ENCODE data around the gene SLC12A2.

Gene SLC12A2

DNA sequence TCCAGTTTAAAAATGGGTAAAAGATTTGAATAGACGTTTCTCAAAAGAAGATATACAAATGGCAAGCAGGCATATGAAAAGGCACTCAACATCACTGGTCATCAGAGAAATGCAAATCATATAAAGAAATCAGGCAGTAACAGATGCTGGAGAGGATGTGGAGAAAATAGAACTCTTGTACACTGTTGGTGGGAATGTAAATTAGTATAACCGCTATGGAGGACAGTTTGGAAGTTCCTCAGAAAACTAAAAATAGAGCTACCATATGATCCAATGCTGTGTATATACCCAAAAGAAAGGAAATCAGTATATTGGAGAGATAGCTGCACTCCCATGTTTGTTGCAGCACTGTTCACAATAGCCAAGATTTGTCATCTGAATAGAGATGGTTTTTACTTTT is 42.7 kb downstream of the SLC12A2 start:
- Histone ChIP-seq H4K20me1 (ENCODE audit: insufficient read depth, low read length) (no peaks in the 10 kb centered on the region), H3K79me2 (ENCODE audit: insufficient read depth, low read length) (no peaks in the 10 kb centered on the region), H3K27me3 (ENCODE audit: insufficient read depth, low read length, poor library complexity) (no peaks in the 10 kb centered on the region), H3K4me3 (ENCODE audit: low read depth in 1 of 2, low read length in 2 of 2) (no peak overlapping the region), H3K9me3 (ENCODE audit: insufficient read depth, low read length, severe bottlenecking) (no peaks in the 10 kb centered on the region), H3K4me2 (ENCODE audit: insufficient read depth, low read length) (no peak overlapping the region), H2AFZ (ENCODE audit: low read depth, low read length) (no peak overlapping the region), H3K36me3 (ENCODE audit: insufficient read depth, low read length) (peaks cover 5% of the 10 kb centered on the region; the same call in 1 of the 2 replicates), H3K27ac (ENCODE audit: low read length) (no peak overlapping the region), H3K9ac (ENCODE audit: low read depth, low read length) (no peak overlapping the region), H3K4me1 (ENCODE audit: insufficient read depth, low read length) (no peaks in the 10 kb centered on the region)
- ATAC-seq (ENCODE audit: insufficient read depth, low read depth) (no peak), DNase-seq (no peak)
- TF ChIP-seq EZH2 (IDR thresholded peaks at IDR 0.05; ENCODE audit: borderline replicate concordance, low read depth, low read length, severe bottlenecking), result no peak
- TF ChIP-seq, protein P1, sequence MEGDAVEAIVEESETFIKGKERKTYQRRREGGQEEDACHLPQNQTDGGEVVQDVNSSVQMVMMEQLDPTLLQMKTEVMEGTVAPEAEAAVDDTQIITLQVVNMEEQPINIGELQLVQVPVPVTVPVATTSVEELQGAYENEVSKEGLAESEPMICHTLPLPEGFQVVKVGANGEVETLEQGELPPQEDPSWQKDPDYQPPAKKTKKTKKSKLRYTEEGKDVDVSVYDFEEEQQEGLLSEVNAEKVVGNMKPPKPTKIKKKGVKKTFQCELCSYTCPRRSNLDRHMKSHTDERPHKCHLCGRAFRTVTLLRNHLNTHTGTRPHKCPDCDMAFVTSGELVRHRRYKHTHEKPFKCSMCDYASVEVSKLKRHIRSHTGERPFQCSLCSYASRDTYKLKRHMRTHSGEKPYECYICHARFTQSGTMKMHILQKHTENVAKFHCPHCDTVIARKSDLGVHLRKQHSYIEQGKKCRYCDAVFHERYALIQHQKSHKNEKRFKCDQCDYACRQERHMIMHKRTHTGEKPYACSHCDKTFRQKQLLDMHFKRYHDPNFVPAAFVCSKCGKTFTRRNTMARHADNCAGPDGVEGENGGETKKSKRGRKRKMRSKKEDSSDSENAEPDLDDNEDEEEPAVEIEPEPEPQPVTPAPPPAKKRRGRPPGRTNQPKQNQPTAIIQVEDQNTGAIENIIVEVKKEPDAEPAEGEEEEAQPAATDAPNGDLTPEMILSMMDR (IDR thresholded peaks at IDR 0.05; ENCODE audit: borderline replicate concordance, extremely low read depth, low read length, poor library complexity, severe bottlenecking), result no peak

DNA sequence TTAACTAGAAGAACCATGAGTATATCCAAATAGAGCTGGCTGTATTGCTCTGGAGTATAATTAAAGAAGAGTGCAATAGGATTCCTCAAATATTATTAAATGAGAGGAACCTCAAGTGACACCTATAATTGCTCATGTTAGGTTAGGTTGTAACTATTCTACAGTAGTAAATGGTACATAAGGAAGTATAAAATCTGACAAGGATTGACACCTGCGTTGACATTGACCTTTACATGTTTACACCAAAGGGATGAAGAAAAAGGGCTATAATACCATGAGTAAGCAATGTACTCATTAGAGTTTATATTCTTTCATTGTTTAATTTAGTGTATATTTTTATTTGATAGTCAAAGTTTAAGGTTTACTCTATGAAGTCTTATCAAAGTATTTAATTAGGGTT is 48.9 kb downstream of the SLC12A2 start:
- Histone ChIP-seq H4K20me1 (ENCODE audit: insufficient read depth, low read length) (no peaks in the 10 kb centered on the region), H2AFZ (ENCODE audit: low read depth, low read length) (no peak overlapping the region), H3K9me3 (ENCODE audit: insufficient read depth, low read length, severe bottlenecking) (no peaks in the 10 kb centered on the region), H3K4me2 (ENCODE audit: insufficient read depth, low read length) (no peak overlapping the region), H3K79me2 (ENCODE audit: insufficient read depth, low read length) (no peaks in the 10 kb centered on the region), H3K9ac (ENCODE audit: low read depth, low read length) (no peak overlapping the region), H3K36me3 (ENCODE audit: insufficient read depth, low read length) (peaks cover 17% of the 10 kb centered on the region; the same call in 1 of the 2 replicates), H3K27me3 (ENCODE audit: insufficient read depth, low read length, poor library complexity) (no peaks in the 10 kb centered on the region), H3K4me3 (ENCODE audit: low read depth in 1 of 2, low read length in 2 of 2) (no peak overlapping the region), H3K4me1 (ENCODE audit: insufficient read depth, low read length) (no peaks in the 10 kb centered on the region), H3K27ac (ENCODE audit: low read length) (no peak overlapping the region)
- ATAC-seq (ENCODE audit: insufficient read depth, low read depth) (no peak), DNase-seq (no peak)
- TF ChIP-seq, protein P1 (IDR thresholded peaks at IDR 0.05; ENCODE audit: borderline replicate concordance, extremely low read depth, low read length, poor library complexity, severe bottlenecking), result no peak
- TF ChIP-seq EZH2 (IDR thresholded peaks at IDR 0.05; ENCODE audit: borderline replicate concordance, low read depth, low read length, severe bottlenecking), result no peak

DNA sequence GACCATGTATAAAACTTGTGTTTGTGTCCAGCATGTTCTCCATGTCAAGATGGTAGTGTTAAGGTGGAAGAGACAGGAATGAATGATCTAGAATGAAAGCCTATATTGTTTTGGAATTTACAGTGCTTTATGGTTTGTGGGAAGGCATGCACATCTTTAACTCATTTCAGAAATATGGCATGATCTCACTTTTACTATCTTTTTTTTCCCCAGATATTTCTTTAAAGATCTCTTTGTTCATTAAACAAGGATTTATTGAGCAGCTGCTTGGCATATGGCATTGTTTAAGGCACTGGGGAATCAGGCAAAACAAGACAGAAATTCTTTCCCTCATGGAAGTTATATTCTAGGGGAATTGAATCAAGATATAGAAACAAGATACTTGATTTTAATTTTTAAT is 51.7 kb downstream of the SLC12A2 start:
- no peaks in the 10 kb centered on the region for H4K20me1 ChIP-seq (ENCODE audit: insufficient read depth, low read length)
- DNase-seq (no peak), ATAC-seq (ENCODE audit: insufficient read depth, low read depth) (no peak)
- no peak overlapping the region for H2AFZ ChIP-seq (ENCODE audit: low read depth, low read length)
- no peak overlapping the region for H3K4me2 ChIP-seq (ENCODE audit: insufficient read depth, low read length)
- H3K79me2 ChIP-seq (ENCODE audit: insufficient read depth, low read length), result no peaks in the 10 kb centered on the region
- H3K9ac ChIP-seq (ENCODE audit: low read depth, low read length), result no peak overlapping the region
- H3K9me3 ChIP-seq (ENCODE audit: insufficient read depth, low read length, severe bottlenecking), result no peaks in the 10 kb centered on the region
- no peak overlapping the region for H3K4me3 ChIP-seq (ENCODE audit: low read depth in 1 of 2, low read length in 2 of 2)
- H3K4me1 ChIP-seq (ENCODE audit: insufficient read depth, low read length), result no peaks in the 10 kb centered on the region
- H3K27me3 ChIP-seq (ENCODE audit: insufficient read depth, low read length, poor library complexity), result no peaks in the 10 kb centered on the region
- no peak overlapping the region for H3K27ac ChIP-seq (ENCODE audit: low read length)
- H3K36me3 ChIP-seq (ENCODE audit: insufficient read depth, low read length), result peaks cover 25% of the 10 kb centered on the region; the same call in 1 of the 2 replicates
- TF ChIP-seq, protein P1 (IDR thresholded peaks at IDR 0.05; ENCODE audit: borderline replicate concordance, extremely low read depth, low read length, poor library complexity, severe bottlenecking), result no peak
- no peak for TF ChIP-seq EZH2 (IDR thresholded peaks at IDR 0.05; ENCODE audit: borderline replicate concordance, low read depth, low read length, severe bottlenecking)

DNA sequence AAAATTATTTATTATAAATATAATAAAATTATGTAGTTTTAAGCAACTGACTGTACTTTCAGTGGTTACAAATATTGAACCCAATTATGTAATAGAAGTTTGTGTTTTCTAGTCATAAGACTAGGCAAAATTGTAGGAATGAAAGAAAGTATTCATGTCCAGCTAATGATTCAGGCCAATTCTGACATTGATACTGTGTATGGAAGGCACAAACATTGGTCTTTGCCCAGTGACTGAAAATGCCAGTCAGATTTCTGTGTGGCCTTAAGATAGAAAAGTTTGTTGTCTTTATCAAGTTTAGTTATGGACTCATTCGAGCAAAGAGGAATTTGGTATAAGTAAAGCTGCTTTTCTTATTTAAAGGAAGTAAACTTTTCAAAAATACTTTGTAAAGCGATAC is 60.3 kb downstream of the SLC12A2 start:
- no peak overlapping the region for H3K27ac ChIP-seq (ENCODE audit: low read length)
- H2AFZ ChIP-seq (ENCODE audit: low read depth, low read length), result no peak overlapping the region
- DNase-seq (no peak), ATAC-seq (ENCODE audit: insufficient read depth, low read depth) (no peak)
- H3K36me3 ChIP-seq (ENCODE audit: insufficient read depth, low read length), result peaks cover 13% of the 10 kb centered on the region; the same call in 1 of the 2 replicates
- no peaks in the 10 kb centered on the region for H3K9me3 ChIP-seq (ENCODE audit: insufficient read depth, low read length, severe bottlenecking)
- no peaks in the 10 kb centered on the region for H3K27me3 ChIP-seq (ENCODE audit: insufficient read depth, low read length, poor library complexity)
- no peak overlapping the region for H3K9ac ChIP-seq (ENCODE audit: low read depth, low read length)
- no peaks in the 10 kb centered on the region for H3K79me2 ChIP-seq (ENCODE audit: insufficient read depth, low read length)
- no peak overlapping the region for H3K4me3 ChIP-seq (ENCODE audit: low read depth in 1 of 2, low read length in 2 of 2)
- H4K20me1 ChIP-seq (ENCODE audit: insufficient read depth, low read length), result no peaks in the 10 kb centered on the region
- no peaks in the 10 kb centered on the region for H3K4me1 ChIP-seq (ENCODE audit: insufficient read depth, low read length)
- TF ChIP-seq, protein P1 (IDR thresholded peaks at IDR 0.05; ENCODE audit: borderline replicate concordance, extremely low read depth, low read length, poor library complexity, severe bottlenecking), result no peak
- TF ChIP-seq EZH2 (IDR thresholded peaks at IDR 0.05; ENCODE audit: borderline replicate concordance, low read depth, low read length, severe bottlenecking), result no peak
- no peak overlapping the region for H3K4me2 ChIP-seq (ENCODE audit: insufficient read depth, low read length)
